ENCODE results near the gene PIK3C2A. TPM values are rescaled to one million over a fixed set of nuclear protein-coding genes. Genes with fewer than 3 reads are reported as not detected.

PIK3C2A gene
- total and polyA plus RNA-seq, 2 of the 13 experiments (the other 11 are each of a cell fraction or from before 2014, with no cell fraction given) = 27.5 to 49.9 TPM

GRCh38 chr11:17164361-17165246 lies 43.2 kb downstream of the PIK3C2A start (continued):
- TF ChIP-seq USF2 (IDR thresholded peaks at IDR 0.05; ENCODE audit: low read depth, low read length) = no peak
- no peak for TF ChIP-seq USF2 (CRISPR knock-in tag; IDR thresholded peaks at IDR 0.05; ENCODE audit: borderline replicate concordance)
- TF ChIP-seq SALL1 (CRISPR knock-in tag; IDR thresholded peaks at IDR 0.05) = peak; percentile 12; the same call in 1 of the 2 replicates
- TF ChIP-seq THAP9 (CRISPR knock-in tag; IDR thresholded peaks at IDR 0.05; ENCODE audit: borderline replicate concordance) = no peak
- no peak; the same call in 1 of the 2 replicates for TF ChIP-seq ATF1 (CRISPR knock-in tag; IDR thresholded peaks at IDR 0.05)
- peak; percentile 21 to 82; a peak in 3 of 4 replicates for TF ChIP-seq NR2F1 (CRISPR knock-in tag; IDR thresholded peaks at IDR 0.05)
- TF ChIP-seq EED (CRISPR knock-in tag; IDR thresholded peaks at IDR 0.05) = no peak
- TF ChIP-seq ZNF674 (CRISPR knock-in tag; IDR thresholded peaks at IDR 0.05; ENCODE audit: low read depth) = no peak
- TF ChIP-seq ZNF776 (CRISPR knock-in tag; IDR thresholded peaks at IDR 0.05) = no peak
- no peak for TF ChIP-seq ZNF343 (CRISPR knock-in tag; IDR thresholded peaks at IDR 0.05)
- TF ChIP-seq, protein P1, sequence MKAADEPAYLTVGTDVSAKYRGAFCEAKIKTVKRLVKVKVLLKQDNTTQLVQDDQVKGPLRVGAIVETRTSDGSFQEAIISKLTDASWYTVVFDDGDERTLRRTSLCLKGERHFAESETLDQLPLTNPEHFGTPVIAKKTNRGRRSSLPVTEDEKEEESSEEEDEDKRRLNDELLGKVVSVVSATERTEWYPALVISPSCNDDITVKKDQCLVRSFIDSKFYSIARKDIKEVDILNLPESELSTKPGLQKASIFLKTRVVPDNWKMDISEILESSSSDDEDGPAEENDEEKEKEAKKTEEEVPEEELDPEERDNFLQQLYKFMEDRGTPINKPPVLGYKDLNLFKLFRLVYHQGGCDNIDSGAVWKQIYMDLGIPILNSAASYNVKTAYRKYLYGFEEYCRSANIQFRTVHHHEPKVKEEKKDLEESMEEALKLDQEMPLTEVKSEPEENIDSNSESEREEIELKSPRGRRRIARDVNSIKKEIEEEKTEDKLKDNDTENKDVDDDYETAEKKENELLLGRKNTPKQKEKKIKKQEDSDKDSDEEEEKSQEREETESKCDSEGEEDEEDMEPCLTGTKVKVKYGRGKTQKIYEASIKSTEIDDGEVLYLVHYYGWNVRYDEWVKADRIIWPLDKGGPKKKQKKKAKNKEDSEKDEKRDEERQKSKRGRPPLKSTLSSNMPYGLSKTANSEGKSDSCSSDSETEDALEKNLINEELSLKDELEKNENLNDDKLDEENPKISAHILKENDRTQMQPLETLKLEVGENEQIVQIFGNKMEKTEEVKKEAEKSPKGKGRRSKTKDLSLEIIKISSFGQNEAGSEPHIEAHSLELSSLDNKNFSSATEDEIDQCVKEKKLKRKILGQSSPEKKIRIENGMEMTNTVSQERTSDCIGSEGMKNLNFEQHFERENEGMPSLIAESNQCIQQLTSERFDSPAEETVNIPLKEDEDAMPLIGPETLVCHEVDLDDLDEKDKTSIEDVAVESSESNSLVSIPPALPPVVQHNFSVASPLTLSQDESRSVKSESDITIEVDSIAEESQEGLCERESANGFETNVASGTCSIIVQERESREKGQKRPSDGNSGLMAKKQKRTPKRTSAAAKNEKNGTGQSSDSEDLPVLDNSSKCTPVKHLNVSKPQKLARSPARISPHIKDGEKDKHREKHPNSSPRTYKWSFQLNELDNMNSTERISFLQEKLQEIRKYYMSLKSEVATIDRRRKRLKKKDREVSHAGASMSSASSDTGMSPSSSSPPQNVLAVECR (CRISPR knock-in tag; IDR thresholded peaks at IDR 0.05; ENCODE audit: borderline replicate concordance) = no peak; the same call in 1 of the 2 replicates
- TF ChIP-seq CCAR2 (optimal IDR thresholded peaks at IDR 0.05; ENCODE audit: low read depth, low read length) = no peak
- no peak for TF ChIP-seq ZNF576 (CRISPR knock-in tag; IDR thresholded peaks at IDR 0.05)
- TF ChIP-seq PHF8 (CRISPR knock-in tag; IDR thresholded peaks at IDR 0.05) = no peak
- no peak for TF ChIP-seq GFI1 (CRISPR knock-in tag; IDR thresholded peaks at IDR 0.05; ENCODE audit: borderline replicate concordance)

All from HepG2 (cell line).